Prostate gland (tissue), 2 donors: Measurements from ENCODE around the gene P4HTM. TPM values are rescaled to one million over a fixed set of nuclear protein-coding genes. Genes with fewer than 3 reads are reported as not detected.

Source experiments
- DNase-seq: peaks from one replicate; pipeline ENCODE4 v3.0.0-alpha.2; 2019; ENCODE audit warnings: low spot score
- H3K27ac ChIP-seq, 2 donors: fragments of 200-600 bp; sonication (generic); 2 replicates each; pipeline ENCODE4 v1.5.1; 2017 to 2019
- H3K27me3 ChIP-seq: fragments of 200-600 bp; sonication (generic); replicated peaks from 2 replicates; pipeline ENCODE4 v1.5.1; 2019; ENCODE audit not compliant: insufficient read depth
- H3K36me3 ChIP-seq, 2 donors: fragments of 200-600 bp; sonication (generic); 1 replicate in 1 of 2; 2 replicates in 1 of 2; pipeline versions ENCODE4 v1.5.1 to v1.8.1; 2017 to 2019
- H3K4me1 ChIP-seq: fragments of 200-600 bp; sonication (generic); replicated peaks from 2 replicates; pipeline ENCODE4 v1.5.1; 2019
- H3K4me3 ChIP-seq, 2 donors: fragments of 200-600 bp; sonication (generic); 2 replicates each; pipeline ENCODE4 v1.5.1; 2017 to 2019
- H3K9me3 ChIP-seq: fragments of 200-600 bp; sonication (generic); 2 replicates; pipeline ENCODE4 v1.5.1; 2017
- POLR2A ChIP-seq: fragments of 450-650 bp; IDR thresholded peaks from one replicate; pipeline ENCODE4 v1.6.1; 2016; ENCODE audit warnings: antibody characterized with exemption, mild to moderate bottlenecking
- POLR2AphosphoS5 ChIP-seq: sonication (generic); formaldehyde crosslinking; IDR thresholded peaks from one replicate; pipeline ENCODE4 v1.6.1; 2017; ENCODE audit warnings: antibody characterized with exemption
- WGBS: methylation state at CpG from one replicate; pipeline ENCODE4 v1.1.5; 2018; 5-methylcytosine and 5-hydroxymethylcytosine counted together
- intact Hi-C: fragments of 100-400 bp; cut with DNase I; formaldehyde crosslinking; loops from one replicate; pipeline ENCODE4 v1.14.2; 2022
- total RNA-seq, 2 donors: library from RNA; depleted of rRNA; stranded (reverse); fragments of >200 nt; gene quantifications; one replicate each; pipeline ENCODE4 v1.1.0, GENCODE V29; 2016
- TF ChIP-seq, protein P1 (sequence below), 4 experiments: fragments of 200-600 bp in 2 of 4; fragments of 450-650 bp in 2 of 4; sonication (generic) in 2 of 4; IDR thresholded peaks; 1 replicate in 3 of 4; 2 replicates in 1 of 4; pipeline ENCODE4 v1.5.1; 2016 to 2019; ENCODE audit warnings: antibody characterized with exemption in 4 of 4, mild to moderate bottlenecking in 2 of 4, moderate library complexity in 2 of 4

The P4HTM gene, protein sequence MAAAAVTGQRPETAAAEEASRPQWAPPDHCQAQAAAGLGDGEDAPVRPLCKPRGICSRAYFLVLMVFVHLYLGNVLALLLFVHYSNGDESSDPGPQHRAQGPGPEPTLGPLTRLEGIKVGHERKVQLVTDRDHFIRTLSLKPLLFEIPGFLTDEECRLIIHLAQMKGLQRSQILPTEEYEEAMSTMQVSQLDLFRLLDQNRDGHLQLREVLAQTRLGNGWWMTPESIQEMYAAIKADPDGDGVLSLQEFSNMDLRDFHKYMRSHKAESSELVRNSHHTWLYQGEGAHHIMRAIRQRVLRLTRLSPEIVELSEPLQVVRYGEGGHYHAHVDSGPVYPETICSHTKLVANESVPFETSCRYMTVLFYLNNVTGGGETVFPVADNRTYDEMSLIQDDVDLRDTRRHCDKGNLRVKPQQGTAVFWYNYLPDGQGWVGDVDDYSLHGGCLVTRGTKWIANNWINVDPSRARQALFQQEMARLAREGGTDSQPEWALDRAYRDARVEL
- 100 to 1,000 TPM in 1 of 2 donors, 10 to 100 TPM in 1; 56.0 to 101 TPM for total RNA-seq

GRCh38 chr3:48989796-48990635, at the start of gene P4HTM:
Gene P4HTM, plus strand, starts transcription at chr3:48990241. Its CDS starts 16 bp downstream, at chr3:48990257.
- Histone ChIP-seq H3K9me3 (no peaks in the 10 kb centered on the region), H3K4me1 (peaks cover 3% of the 10 kb centered on the region), H3K27me3 (no peaks in the 10 kb centered on the region), H3K4me3 (peak within 1 kb of the TSS; percentile 74 to 75), H3K36me3 (no peaks in the 10 kb centered on the region), H3K27ac (peak within 1 kb of the TSS; percentile 85 to 88)
- WGBS, result 1% methylated on average over 19 of the region's 91 CpGs
- TF ChIP-seq, protein P1, sequence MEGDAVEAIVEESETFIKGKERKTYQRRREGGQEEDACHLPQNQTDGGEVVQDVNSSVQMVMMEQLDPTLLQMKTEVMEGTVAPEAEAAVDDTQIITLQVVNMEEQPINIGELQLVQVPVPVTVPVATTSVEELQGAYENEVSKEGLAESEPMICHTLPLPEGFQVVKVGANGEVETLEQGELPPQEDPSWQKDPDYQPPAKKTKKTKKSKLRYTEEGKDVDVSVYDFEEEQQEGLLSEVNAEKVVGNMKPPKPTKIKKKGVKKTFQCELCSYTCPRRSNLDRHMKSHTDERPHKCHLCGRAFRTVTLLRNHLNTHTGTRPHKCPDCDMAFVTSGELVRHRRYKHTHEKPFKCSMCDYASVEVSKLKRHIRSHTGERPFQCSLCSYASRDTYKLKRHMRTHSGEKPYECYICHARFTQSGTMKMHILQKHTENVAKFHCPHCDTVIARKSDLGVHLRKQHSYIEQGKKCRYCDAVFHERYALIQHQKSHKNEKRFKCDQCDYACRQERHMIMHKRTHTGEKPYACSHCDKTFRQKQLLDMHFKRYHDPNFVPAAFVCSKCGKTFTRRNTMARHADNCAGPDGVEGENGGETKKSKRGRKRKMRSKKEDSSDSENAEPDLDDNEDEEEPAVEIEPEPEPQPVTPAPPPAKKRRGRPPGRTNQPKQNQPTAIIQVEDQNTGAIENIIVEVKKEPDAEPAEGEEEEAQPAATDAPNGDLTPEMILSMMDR (IDR thresholded peaks at IDR 0.05), result peak in 3 of 4 experiments; percentile 23 to 48 (median 36)
- TF ChIP-seq POLR2AphosphoS5, result peak; percentile 78
- TF ChIP-seq POLR2A, result peak; percentile 34
- intact Hi-C loops, result loop anchor here (2.0 to 10.0 kb wide), 2 partner anchors 17 to 105 kb away; partner anchors contain the start of genes QRICH1 and WDR6
- peak; percentile 80 for DNase-seq

GRCh38 chr3:48945432-48945831, 44.6 kb upstream of the P4HTM start:
- 91% methylated on average over 2 of the region's 2 CpGs for WGBS
- H3K4me3 ChIP-seq, result no peak overlapping the region
- no peak overlapping the region for H3K27ac ChIP-seq

DNA sequence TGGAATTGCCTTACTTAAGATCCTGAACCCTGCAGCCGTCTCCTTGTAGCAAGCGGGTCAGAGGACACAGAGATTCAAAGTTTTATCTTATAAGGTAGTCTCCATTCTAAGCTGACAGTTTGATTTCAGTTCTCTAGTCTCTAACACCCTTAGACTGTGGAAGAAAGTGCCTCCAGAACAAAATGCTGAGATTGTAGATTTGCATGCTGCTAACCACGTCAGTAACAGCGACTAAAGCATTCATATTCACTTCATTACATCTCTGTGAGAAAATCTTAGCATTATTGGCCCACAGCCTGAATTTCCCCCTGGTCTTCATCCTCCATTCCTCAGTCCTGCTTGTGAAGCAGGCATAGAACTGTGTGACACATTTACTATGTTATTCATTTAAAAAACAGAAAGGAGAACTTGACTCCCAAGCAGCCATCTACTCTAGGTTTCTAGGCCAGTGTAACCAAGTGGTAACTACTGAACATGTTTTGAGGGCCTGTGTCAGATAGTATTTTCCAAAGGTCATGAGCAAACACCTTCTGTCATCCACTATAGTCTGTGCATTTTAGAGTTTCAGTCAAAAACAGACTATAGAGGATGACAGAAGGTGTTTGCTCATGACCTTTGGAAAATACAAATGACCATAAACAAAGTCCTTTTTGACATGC, 44.0 kb upstream of the P4HTM start:
- no peaks in the 10 kb centered on the region for H3K4me1 ChIP-seq
- intact Hi-C loops, result no loop called here
- H3K27me3 ChIP-seq, result no peaks in the 10 kb centered on the region
- no peaks in the 10 kb centered on the region for H3K9me3 ChIP-seq
- no peak overlapping the region for H3K4me3 ChIP-seq
- DNase-seq, result no peak
- WGBS, result 80% methylated on average over 4 of the region's 4 CpGs
- TF ChIP-seq, protein P1 (IDR thresholded peaks at IDR 0.05), result no peak
- TF ChIP-seq POLR2A, result no peak
- no peak for TF ChIP-seq POLR2AphosphoS5
- no peaks in the 10 kb centered on the region for H3K36me3 ChIP-seq
- H3K27ac ChIP-seq, result no peak overlapping the region

More at GRCh38 chr3:48945432-48945831, 44.6 kb upstream of the P4HTM start:
- H3K9me3 ChIP-seq, result no peaks in the 10 kb centered on the region
- no peaks in the 10 kb centered on the region for H3K27me3 ChIP-seq
- no peak for TF ChIP-seq POLR2A
- H3K36me3 ChIP-seq, result no peaks in the 10 kb centered on the region
- DNase-seq, result no peak
- intact Hi-C loops, result no loop called here
- no peaks in the 10 kb centered on the region for H3K4me1 ChIP-seq

DNA sequence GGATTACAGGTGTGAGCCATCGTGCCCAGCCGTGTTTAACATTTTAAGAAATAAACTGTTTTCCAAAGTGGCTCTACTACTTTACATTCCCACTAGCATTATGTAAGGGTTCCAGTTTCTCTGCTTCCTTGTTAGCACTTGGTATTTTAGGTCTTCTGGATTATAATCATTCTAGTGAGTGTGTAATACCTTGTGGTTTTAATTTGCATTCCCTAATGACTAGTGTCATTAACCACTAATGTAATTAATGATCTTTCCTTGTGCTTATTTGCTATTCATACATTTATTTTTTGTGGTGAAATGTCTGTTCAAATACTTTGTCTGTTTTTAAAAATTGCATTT, 40.7 kb upstream of the P4HTM start:
- Histone ChIP-seq H3K4me1 (no peaks in the 10 kb centered on the region), H3K27ac (no peak overlapping the region), H3K27me3 (no peaks in the 10 kb centered on the region), H3K4me3 (no peak overlapping the region), H3K9me3 (no peaks in the 10 kb centered on the region), H3K36me3 (no peaks in the 10 kb centered on the region)
- 39% methylated on average over 2 of the region's 2 CpGs for WGBS
- DNase-seq, result no peak
- intact Hi-C loops, result no loop called here
- TF ChIP-seq, protein P1 (IDR thresholded peaks at IDR 0.05), result no peak
- TF ChIP-seq POLR2AphosphoS5 (no peak), POLR2A (no peak)

GRCh38 chr3:48950051-48950450, 40.0 kb upstream of the P4HTM start:
- TF ChIP-seq POLR2AphosphoS5 (no peak), POLR2A (no peak)
- TF ChIP-seq, protein P1 (IDR thresholded peaks at IDR 0.05), result no peak
- no peaks in the 10 kb centered on the region for H3K36me3 ChIP-seq
- no peak overlapping the region for H3K27ac ChIP-seq
- no peak for DNase-seq
- H3K9me3 ChIP-seq, result no peaks in the 10 kb centered on the region
- intact Hi-C loops, result no loop called here
- no peak overlapping the region for H3K4me3 ChIP-seq
- 86% methylated on average over 1 of the region's 1 CpG for WGBS
- H3K27me3 ChIP-seq, result no peaks in the 10 kb centered on the region
- no peaks in the 10 kb centered on the region for H3K4me1 ChIP-seq
